ENCODE results near the gene C2orf66.

The C2orf66 gene

GRCh38 chr2:196845371-196845770, 36.2 kb upstream of the C2orf66 start:
- H3K79me2 ChIP-seq (ENCODE audit: control insufficient read depth, insufficient read depth, low read length), result no peaks in the 10 kb centered on the region
- H3K36me3 ChIP-seq (ENCODE audit: control insufficient read depth, insufficient read depth, low read length), result peaks cover 2% of the 10 kb centered on the region
- H2BK5ac ChIP-seq (ENCODE audit: low read length), result no peak overlapping the region
- no peak overlapping the region for H3K27ac ChIP-seq (ENCODE audit: low read depth, low read length)
- H3K27me3 ChIP-seq (ENCODE audit: insufficient read depth, low read length, poor library complexity), result no peaks in the 10 kb centered on the region
- H2AK5ac ChIP-seq (ENCODE audit: low read length), result no peak overlapping the region
- no peak overlapping the region for H3K18ac ChIP-seq (ENCODE audit: low read length)
- H3K4me1 ChIP-seq (ENCODE audit: control insufficient read depth, low read depth, low read length), result no peaks in the 10 kb centered on the region
- H2BK120ac ChIP-seq (ENCODE audit: low read depth, low read length), result no peak overlapping the region
- H4K8ac ChIP-seq (ENCODE audit: low read depth, low read length), result no peak overlapping the region
- H3K4me2 ChIP-seq (ENCODE audit: low read length), result no peak overlapping the region
- no peak overlapping the region for H3K4ac ChIP-seq (ENCODE audit: low read depth, low read length)
- H3K4me3 ChIP-seq (ENCODE audit: low read length), result no peak overlapping the region
- H3K56ac ChIP-seq (ENCODE audit: low read length), result no peak overlapping the region
- WGBS (ENCODE audit: extremely low coverage, insufficient coverage, low lambda C conversion rate), result 100% methylated on average over 1 of the region's 3 CpGs
- no peak overlapping the region for H3K23ac ChIP-seq (ENCODE audit: low read length)
- H2BK15ac ChIP-seq (replicated peaks; ENCODE audit: low read depth), result no peak overlapping the region
- H4K5ac ChIP-seq (ENCODE audit: low read length), result no peak overlapping the region
- H3K79me1 ChIP-seq (ENCODE audit: low read length), result no peaks in the 10 kb centered on the region
- no peak overlapping the region for H3K9ac ChIP-seq (ENCODE audit: low read length)
- DNase-seq, result no peak

- Histone ChIP-seq H3K4me1 (ENCODE audit: control insufficient read depth, low read depth, low read length) (no peaks in the 10 kb centered on the region), H3K36me3 (ENCODE audit: control insufficient read depth, insufficient read depth, low read length) (peaks cover 2% of the 10 kb centered on the region), H3K9ac (ENCODE audit: low read length) (no peak overlapping the region), H2AK5ac (ENCODE audit: low read length) (no peak overlapping the region), H3K56ac (ENCODE audit: low read length) (no peak overlapping the region), H3K27ac (ENCODE audit: low read depth, low read length) (no peak overlapping the region), H3K18ac (ENCODE audit: low read length) (no peak overlapping the region), H4K8ac (ENCODE audit: low read depth, low read length) (no peak overlapping the region), H3K27me3 (ENCODE audit: insufficient read depth, low read length, poor library complexity) (no peaks in the 10 kb centered on the region), H2BK15ac (replicated peaks; ENCODE audit: low read depth) (no peak overlapping the region), H3K4me3 (ENCODE audit: low read length) (no peak overlapping the region), H4K5ac (ENCODE audit: low read length) (no peak overlapping the region), H2BK120ac (ENCODE audit: low read depth, low read length) (no peak overlapping the region), H2BK5ac (ENCODE audit: low read length) (no peak overlapping the region), H3K4ac (ENCODE audit: low read depth, low read length) (no peak overlapping the region), H3K79me2 (ENCODE audit: control insufficient read depth, insufficient read depth, low read length) (no peaks in the 10 kb centered on the region), H3K79me1 (ENCODE audit: low read length) (no peaks in the 10 kb centered on the region), H3K4me2 (ENCODE audit: low read length) (no peak overlapping the region), H3K23ac (ENCODE audit: low read length) (no peak overlapping the region)
- DNase-seq, result no peak
- WGBS (ENCODE audit: extremely low coverage, insufficient coverage, low lambda C conversion rate), result no CpG with 5 or more reads among the region's 2 CpGs
These were observed 31.0 kb upstream of the C2orf66 start for GRCh38 chr2:196840171-196840570.

GRCh38 chr2:196839574-196839973, 30.4 kb upstream of the C2orf66 start:
- H2BK15ac ChIP-seq (replicated peaks; ENCODE audit: low read depth), result no peak overlapping the region

GRCh38 chr2:196836440-196836839, 27.3 kb upstream of the C2orf66 start:
- Histone ChIP-seq H2BK15ac (replicated peaks; ENCODE audit: low read depth) (no peak overlapping the region), H2AK5ac (ENCODE audit: low read length) (no peak overlapping the region), H3K36me3 (ENCODE audit: control insufficient read depth, insufficient read depth, low read length) (peaks cover 2% of the 10 kb centered on the region), H4K5ac (ENCODE audit: low read length) (no peak overlapping the region), H3K27me3 (ENCODE audit: insufficient read depth, low read length, poor library complexity) (no peaks in the 10 kb centered on the region), H3K4ac (ENCODE audit: low read depth, low read length) (no peak overlapping the region), H2BK120ac (ENCODE audit: low read depth, low read length) (no peak overlapping the region), H3K79me1 (ENCODE audit: low read length) (no peaks in the 10 kb centered on the region), H3K79me2 (ENCODE audit: control insufficient read depth, insufficient read depth, low read length) (no peaks in the 10 kb centered on the region), H4K8ac (ENCODE audit: low read depth, low read length) (no peak overlapping the region), H3K4me3 (ENCODE audit: low read length) (no peak overlapping the region), H3K27ac (ENCODE audit: low read depth, low read length) (no peak overlapping the region), H3K4me2 (ENCODE audit: low read length) (no peak overlapping the region), H3K56ac (ENCODE audit: low read length) (no peak overlapping the region), H3K9ac (ENCODE audit: low read length) (no peak overlapping the region), H3K4me1 (ENCODE audit: control insufficient read depth, low read depth, low read length) (no peaks in the 10 kb centered on the region), H3K18ac (ENCODE audit: low read length) (no peak overlapping the region), H2BK5ac (ENCODE audit: low read length) (no peak overlapping the region), H3K23ac (ENCODE audit: low read length) (no peak overlapping the region)
- DNase-seq, result no peak

More at GRCh38 chr2:196839574-196839973, 30.4 kb upstream of the C2orf66 start:
- WGBS (ENCODE audit: extremely low coverage, insufficient coverage, low lambda C conversion rate), result no CpG with 5 or more reads among the region's 2 CpGs
- Histone ChIP-seq H3K4me3 (ENCODE audit: low read length) (no peak overlapping the region), H2BK120ac (ENCODE audit: low read depth, low read length) (no peak overlapping the region), H3K79me1 (ENCODE audit: low read length) (no peaks in the 10 kb centered on the region), H3K18ac (ENCODE audit: low read length) (no peak overlapping the region), H4K5ac (ENCODE audit: low read length) (no peak overlapping the region), H3K23ac (ENCODE audit: low read length) (no peak overlapping the region), H2BK5ac (ENCODE audit: low read length) (no peak overlapping the region), H3K56ac (ENCODE audit: low read length) (no peak overlapping the region), H3K4ac (ENCODE audit: low read depth, low read length) (no peak overlapping the region), H3K36me3 (ENCODE audit: control insufficient read depth, insufficient read depth, low read length) (peaks cover 2% of the 10 kb centered on the region), H3K27me3 (ENCODE audit: insufficient read depth, low read length, poor library complexity) (no peaks in the 10 kb centered on the region), H3K9ac (ENCODE audit: low read length) (no peak overlapping the region), H3K4me2 (ENCODE audit: low read length) (no peak overlapping the region), H4K8ac (ENCODE audit: low read depth, low read length) (no peak overlapping the region), H3K4me1 (ENCODE audit: control insufficient read depth, low read depth, low read length) (no peaks in the 10 kb centered on the region), H2AK5ac (ENCODE audit: low read length) (no peak overlapping the region), H3K27ac (ENCODE audit: low read depth, low read length) (no peak overlapping the region), H3K79me2 (ENCODE audit: control insufficient read depth, insufficient read depth, low read length) (no peaks in the 10 kb centered on the region)
- no peak for DNase-seq

- Histone ChIP-seq H2BK5ac (ENCODE audit: low read length) (no peak overlapping the region), H4K5ac (ENCODE audit: low read length) (no peak overlapping the region), H3K4me2 (ENCODE audit: low read length) (no peak overlapping the region), H3K27ac (ENCODE audit: low read depth, low read length) (no peak overlapping the region), H4K8ac (ENCODE audit: low read depth, low read length) (no peak overlapping the region), H3K79me2 (ENCODE audit: control insufficient read depth, insufficient read depth, low read length) (no peaks in the 10 kb centered on the region), H2BK120ac (ENCODE audit: low read depth, low read length) (no peak overlapping the region), H3K4me1 (ENCODE audit: control insufficient read depth, low read depth, low read length) (no peaks in the 10 kb centered on the region), H2AK5ac (ENCODE audit: low read length) (no peak overlapping the region), H3K27me3 (ENCODE audit: insufficient read depth, low read length, poor library complexity) (no peaks in the 10 kb centered on the region), H2BK15ac (replicated peaks; ENCODE audit: low read depth) (no peak overlapping the region), H3K18ac (ENCODE audit: low read length) (no peak overlapping the region), H3K56ac (ENCODE audit: low read length) (no peak overlapping the region), H3K4ac (ENCODE audit: low read depth, low read length) (no peak overlapping the region), H3K4me3 (ENCODE audit: low read length) (no peak overlapping the region), H3K9ac (ENCODE audit: low read length) (no peak overlapping the region), H3K36me3 (ENCODE audit: control insufficient read depth, insufficient read depth, low read length) (no peaks in the 10 kb centered on the region), H3K23ac (ENCODE audit: low read length) (no peak overlapping the region), H3K79me1 (ENCODE audit: low read length) (no peaks in the 10 kb centered on the region)
- no peak for DNase-seq
- no CpG with 5 or more reads among the region's 1 CpG for WGBS (ENCODE audit: extremely low coverage, insufficient coverage, low lambda C conversion rate)
These were observed 21.5 kb upstream of the C2orf66 start for GRCh38 chr2:196830701-196831100.

GRCh38 chr2:196827356-196827755, 18.2 kb upstream of the C2orf66 start:
- H3K4ac ChIP-seq (ENCODE audit: low read depth, low read length), result no peak overlapping the region
- no peak overlapping the region for H3K18ac ChIP-seq (ENCODE audit: low read length)
- H3K36me3 ChIP-seq (ENCODE audit: control insufficient read depth, insufficient read depth, low read length), result no peaks in the 10 kb centered on the region
- no peak overlapping the region for H4K5ac ChIP-seq (ENCODE audit: low read length)
- DNase-seq, result no peak
- no peak overlapping the region for H2BK15ac ChIP-seq (replicated peaks; ENCODE audit: low read depth)
- H3K9ac ChIP-seq (ENCODE audit: low read length), result no peak overlapping the region
- H3K79me2 ChIP-seq (ENCODE audit: control insufficient read depth, insufficient read depth, low read length), result no peaks in the 10 kb centered on the region
- no peak overlapping the region for H3K4me3 ChIP-seq (ENCODE audit: low read length)
- H3K4me2 ChIP-seq (ENCODE audit: low read length), result no peak overlapping the region
- no peak overlapping the region for H2BK5ac ChIP-seq (ENCODE audit: low read length)
- no CpG with 5 or more reads among the region's 2 CpGs for WGBS (ENCODE audit: extremely low coverage, insufficient coverage, low lambda C conversion rate)
- H4K8ac ChIP-seq (ENCODE audit: low read depth, low read length), result no peak overlapping the region
- no peak overlapping the region for H2AK5ac ChIP-seq (ENCODE audit: low read length)
- no peaks in the 10 kb centered on the region for H3K79me1 ChIP-seq (ENCODE audit: low read length)
- H3K23ac ChIP-seq (ENCODE audit: low read length), result no peak overlapping the region
- no peak overlapping the region for H3K56ac ChIP-seq (ENCODE audit: low read length)
- no peaks in the 10 kb centered on the region for H3K4me1 ChIP-seq (ENCODE audit: control insufficient read depth, low read depth, low read length)
- H3K27ac ChIP-seq (ENCODE audit: low read depth, low read length), result no peak overlapping the region
- H2BK120ac ChIP-seq (ENCODE audit: low read depth, low read length), result no peak overlapping the region
- no peaks in the 10 kb centered on the region for H3K27me3 ChIP-seq (ENCODE audit: insufficient read depth, low read length, poor library complexity)
